Measurements from ENCODE around the gene MOB3B. TPM values are rescaled to one million over a fixed set of nuclear protein-coding genes. Genes with fewer than 3 reads are reported as not detected.

MOB3B gene
- total RNA-seq, 6 experiments from 2014 or later = not detected

DNA sequence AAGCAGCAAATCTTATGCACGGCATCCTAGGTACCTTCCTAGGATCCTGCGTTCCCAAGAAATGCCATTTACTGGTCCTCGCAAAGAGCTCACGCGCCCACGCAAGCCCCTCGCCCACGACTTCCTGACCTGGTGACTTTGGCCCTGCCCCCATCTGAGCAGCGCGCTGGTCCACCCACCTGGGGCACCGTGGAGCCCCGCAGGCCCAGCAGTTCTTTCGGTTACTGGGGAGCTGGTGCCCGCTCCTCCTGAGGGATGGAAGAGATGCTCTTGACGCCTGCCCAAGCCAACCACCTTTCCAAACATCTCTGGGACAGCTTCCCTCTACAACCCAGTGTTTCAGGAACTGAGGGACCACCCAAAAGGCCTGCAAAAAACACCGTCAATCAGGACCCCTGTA lies 249.4 kb downstream of the MOB3B start:
- Mint-ChIP-seq H3K27ac (no peak overlapping the region), H3K4me3 (no peak overlapping the region), H3K36me3 (ENCODE audit: low read depth) (no peaks in the 10 kb centered on the region), H3K4me1 (ENCODE audit: low read depth) (peaks cover 11% of the 10 kb centered on the region; the same call in 1 of the 2 replicates), H3K9me3 (no peaks in the 10 kb centered on the region), H3K27me3 (ENCODE audit: insufficient read depth) (peaks cover 23% of the 10 kb centered on the region)
- TF ChIP-seq, protein P1, sequence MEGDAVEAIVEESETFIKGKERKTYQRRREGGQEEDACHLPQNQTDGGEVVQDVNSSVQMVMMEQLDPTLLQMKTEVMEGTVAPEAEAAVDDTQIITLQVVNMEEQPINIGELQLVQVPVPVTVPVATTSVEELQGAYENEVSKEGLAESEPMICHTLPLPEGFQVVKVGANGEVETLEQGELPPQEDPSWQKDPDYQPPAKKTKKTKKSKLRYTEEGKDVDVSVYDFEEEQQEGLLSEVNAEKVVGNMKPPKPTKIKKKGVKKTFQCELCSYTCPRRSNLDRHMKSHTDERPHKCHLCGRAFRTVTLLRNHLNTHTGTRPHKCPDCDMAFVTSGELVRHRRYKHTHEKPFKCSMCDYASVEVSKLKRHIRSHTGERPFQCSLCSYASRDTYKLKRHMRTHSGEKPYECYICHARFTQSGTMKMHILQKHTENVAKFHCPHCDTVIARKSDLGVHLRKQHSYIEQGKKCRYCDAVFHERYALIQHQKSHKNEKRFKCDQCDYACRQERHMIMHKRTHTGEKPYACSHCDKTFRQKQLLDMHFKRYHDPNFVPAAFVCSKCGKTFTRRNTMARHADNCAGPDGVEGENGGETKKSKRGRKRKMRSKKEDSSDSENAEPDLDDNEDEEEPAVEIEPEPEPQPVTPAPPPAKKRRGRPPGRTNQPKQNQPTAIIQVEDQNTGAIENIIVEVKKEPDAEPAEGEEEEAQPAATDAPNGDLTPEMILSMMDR (IDR thresholded peaks at IDR 0.05) = no peak
- no peak for DNase-seq

DNA sequence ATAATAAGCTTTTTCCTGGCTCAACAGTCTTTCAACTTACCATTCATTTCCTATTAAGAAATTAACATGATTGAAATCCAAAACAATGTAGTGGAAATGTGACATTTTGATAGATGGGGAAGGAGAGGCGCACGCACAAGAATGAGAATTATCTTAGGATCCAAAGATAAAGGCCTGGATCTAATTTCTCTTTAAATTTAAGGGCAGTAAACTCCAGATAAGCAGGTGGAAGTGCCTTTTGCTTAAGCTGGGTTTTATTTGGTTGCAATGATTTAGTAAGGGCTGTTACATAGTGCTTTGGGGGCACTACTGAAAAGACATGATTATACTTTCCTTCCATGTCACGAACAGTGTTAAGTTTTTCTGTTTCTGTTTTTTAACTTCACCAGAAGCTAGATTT lies 250.0 kb downstream of the MOB3B start:
- H3K4me1 Mint-ChIP-seq (ENCODE audit: low read depth) = peaks cover 11% of the 10 kb centered on the region; the same call in 1 of the 2 replicates

DNA sequence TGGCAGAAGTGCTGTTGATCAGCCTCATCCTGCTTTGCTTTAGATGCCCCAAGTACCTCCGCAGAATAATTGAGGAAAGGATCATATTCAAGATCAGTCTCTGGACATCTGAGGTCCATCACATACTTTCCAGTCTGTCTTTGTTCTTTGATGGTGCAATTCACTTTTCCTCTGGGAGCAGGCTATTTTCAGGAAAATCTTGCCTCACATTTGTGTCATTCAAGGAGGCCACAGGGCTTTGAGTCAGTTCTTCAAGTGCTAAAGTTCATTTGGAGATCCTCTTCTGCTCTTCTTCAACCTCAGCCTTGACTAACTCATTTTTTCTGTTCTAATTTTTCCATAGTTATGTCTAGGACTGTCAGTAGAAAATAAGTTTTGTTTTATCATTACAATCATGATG lies 251.2 kb downstream of the MOB3B start:
- peaks cover 11% of the 10 kb centered on the region; the same call in 1 of the 2 replicates for H3K4me1 Mint-ChIP-seq (ENCODE audit: low read depth)
- no peak overlapping the region for H3K4me3 Mint-ChIP-seq
- no peaks in the 10 kb centered on the region for H3K9me3 Mint-ChIP-seq
- H3K27me3 Mint-ChIP-seq (ENCODE audit: insufficient read depth) = peaks cover 23% of the 10 kb centered on the region
- H3K36me3 Mint-ChIP-seq (ENCODE audit: low read depth) = no peaks in the 10 kb centered on the region
- DNase-seq = no peak
- TF ChIP-seq, protein P1 (IDR thresholded peaks at IDR 0.05) = no peak
- no peak overlapping the region for H3K27ac Mint-ChIP-seq

More for the DNA sequence above, 250.0 kb downstream of the MOB3B start:
- DNase-seq = no peak
- no peak overlapping the region for H3K4me3 Mint-ChIP-seq
- H3K36me3 Mint-ChIP-seq (ENCODE audit: low read depth) = no peaks in the 10 kb centered on the region
- H3K27ac Mint-ChIP-seq = no peak overlapping the region
- TF ChIP-seq, protein P1 (IDR thresholded peaks at IDR 0.05) = no peak
- H3K9me3 Mint-ChIP-seq = no peaks in the 10 kb centered on the region
- H3K27me3 Mint-ChIP-seq (ENCODE audit: insufficient read depth) = peaks cover 23% of the 10 kb centered on the region

DNA sequence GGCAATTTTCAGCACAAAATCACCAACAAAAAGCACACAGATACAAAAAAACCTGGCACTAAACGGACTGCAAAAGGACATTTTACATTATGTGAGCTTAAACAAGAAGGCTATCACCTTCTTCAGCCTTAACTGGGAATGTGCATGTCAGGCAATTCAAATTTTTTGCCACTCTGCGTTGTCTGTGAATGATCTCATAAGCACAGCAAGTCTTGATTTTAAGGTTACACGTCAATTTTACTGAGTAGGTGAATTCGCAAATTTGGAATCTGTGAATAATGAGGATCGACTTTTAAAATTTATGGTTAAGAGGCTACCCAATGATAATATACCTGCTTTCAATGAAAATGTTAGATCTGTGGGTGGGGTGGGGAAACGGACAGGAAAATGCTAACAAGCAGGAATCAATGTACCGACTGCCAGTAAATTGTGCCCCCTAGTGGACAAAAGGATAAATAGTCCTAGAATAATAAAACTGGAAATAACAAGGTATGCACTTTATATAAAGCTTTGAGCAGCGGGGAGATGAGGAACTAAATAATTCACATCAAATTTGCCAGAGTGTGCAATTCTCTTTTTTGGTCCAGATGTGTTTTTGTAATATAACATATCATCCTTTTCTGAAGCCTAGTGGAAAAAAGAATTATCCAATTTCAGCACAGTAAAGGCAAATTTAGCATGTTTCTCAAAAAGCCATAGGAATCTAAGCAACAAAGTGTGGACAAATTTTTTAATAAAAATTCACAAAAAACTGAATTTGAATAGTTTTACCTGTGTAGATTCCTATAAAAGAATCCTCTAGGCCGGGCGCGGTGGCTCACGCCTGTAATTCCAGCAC lies 253.2 kb downstream of the MOB3B start:
- Mint-ChIP-seq H3K27me3 (ENCODE audit: insufficient read depth) (peaks cover 9% of the 10 kb centered on the region; the same call in 1 of the 2 replicates), H3K4me3 (peak overlapping the region; percentile 58; the same call in 1 of the 2 replicates), H3K36me3 (ENCODE audit: low read depth) (no peaks in the 10 kb centered on the region), H3K9me3 (no peaks in the 10 kb centered on the region), H3K4me1 (ENCODE audit: low read depth) (peaks cover 11% of the 10 kb centered on the region; the same call in 1 of the 2 replicates), H3K27ac (no peak overlapping the region)
- peak; percentile 52 for DNase-seq
- TF ChIP-seq, protein P1 (IDR thresholded peaks at IDR 0.05) = peak; percentile 97

Other genes starting within 250 kb of the MOB3B start
- gene EQTN, start 232.7 kb downstream of the MOB3B start, total RNA-seq (2021; fragmentation: NEBNext Ultra II Directional; extraction: Animal tissue kit (Norgen Biotek cat#: 25700)) = not detected
- gene IFNK, start 5.5 kb downstream of the MOB3B start, total RNA-seq (2021; fragmentation: NEBNext Ultra II Directional; extraction: Animal tissue kit (Norgen Biotek cat#: 25700)) = not detected
- 1 to 10 TPM; 1.4 to 3.7 (median 2.3) TPM for gene C9orf72, start 43.7 kb upstream of the MOB3B start, total RNA-seq (2021; fragmentation: NEBNext Ultra II Directional; extraction: Animal tissue kit (Norgen Biotek cat#: 25700))

Measured in HFFc6 (cell line).